SHP77 (cell line): ENCODE results near the gene MAFB.

ENCODE experiments used
- DNase-seq, 2 experiments: peaks; one replicate each; lab custom pipeline; 2025; lab: John Stamatoyannopoulos, UW

Gene MAFB

GRCh38 chr20:40657526-40657925 lies 31.5 kb downstream of the MAFB start:
- no peak for DNase-seq

GRCh38 chr20:40655451-40655850 lies 33.6 kb downstream of the MAFB start:
- no peak for DNase-seq

- DNase-seq, result no peak
Measured at GRCh38 chr20:40654876-40655275, 34.2 kb downstream of the MAFB start.

GRCh38 chr20:40652441-40652987 lies 36.5 kb downstream of the MAFB start:
- DNase-seq, result no peak

GRCh38 chr20:40651151-40651550 lies 37.9 kb downstream of the MAFB start:
- no peak for DNase-seq

- no peak for DNase-seq
Measured at GRCh38 chr20:40650707-40651106, 38.3 kb downstream of the MAFB start.

GRCh38 chr20:40648210-40649072 lies 40.6 kb downstream of the MAFB start:
- DNase-seq, result no peak

- DNase-seq, result no peak
Measured at GRCh38 chr20:40646813-40647212, 42.2 kb downstream of the MAFB start.

- DNase-seq, result no peak
Measured at GRCh38 chr20:40646361-40646760, 42.7 kb downstream of the MAFB start.

- no peak for DNase-seq
Measured at GRCh38 chr20:40644863-40645262, 44.2 kb downstream of the MAFB start.

- no peak for DNase-seq
Measured at GRCh38 chr20:40643891-40644290, 45.1 kb downstream of the MAFB start.

GRCh38 chr20:40641809-40642208 lies 47.2 kb downstream of the MAFB start:
- DNase-seq, result no peak

- no peak for DNase-seq
Measured at GRCh38 chr20:40641202-40641601, 47.8 kb downstream of the MAFB start.

- DNase-seq, result no peak
Measured at GRCh38 chr20:40640667-40641066, 48.4 kb downstream of the MAFB start.

- DNase-seq, result no peak
Measured at GRCh38 chr20:40639676-40640355, 49.2 kb downstream of the MAFB start.

GRCh38 chr20:40639132-40639531 lies 49.9 kb downstream of the MAFB start:
- DNase-seq, result no peak

GRCh38 chr20:40638414-40638813 lies 50.6 kb downstream of the MAFB start:
- DNase-seq, result no peak

- DNase-seq, result no peak
Measured at GRCh38 chr20:40637176-40637575, 51.9 kb downstream of the MAFB start.

GRCh38 chr20:40636486-40636885 lies 52.5 kb downstream of the MAFB start:
- no peak for DNase-seq

- DNase-seq, result no peak
Measured at GRCh38 chr20:40635971-40636370, 53.1 kb downstream of the MAFB start.
